GM19351 (cell line): Measurements from ENCODE around the gene KRTAP1-1.
"Not testable (repeated sequence)": the region's sequence is repeated elsewhere in the genome, so short reads cannot be mapped to it uniquely, and the experiment has no call there.

Experiments
- ATAC-seq: cut with Tn5 transposase; IDR thresholded peaks from one replicate; pipeline ENCODE4 v1.9.1; 2021; ENCODE audit warnings: mild to moderate bottlenecking, moderate library complexity; ENCODE audit not compliant: unreplicated experiment

Gene KRTAP1-1

GRCh38 chr17:41057547-41057946 is 16.3 kb upstream of the KRTAP1-1 start:
- no peak for ATAC-seq

GRCh38 chr17:41055130-41055529 is 13.9 kb upstream of the KRTAP1-1 start, which contains the start of gene KRTAP2-2:
TSS of gene KRTAP2-2 (minus strand) at chr17:41055230. CDS start at chr17:41055211, 19 bp downstream.
- ATAC-seq = not testable (repeated sequence)

- not testable (repeated sequence) for ATAC-seq
Measured at GRCh38 chr17:41054556-41054955, 13.3 kb upstream of the KRTAP1-1 start.

GRCh38 chr17:41054025-41054424 is 12.8 kb upstream of the KRTAP1-1 start:
- ATAC-seq = no peak

- no peak for ATAC-seq
Measured at GRCh38 chr17:41052566-41052965, 11.3 kb upstream of the KRTAP1-1 start.

GRCh38 chr17:41049110-41049509 is 7.9 kb upstream of the KRTAP1-1 start:
- no peak for ATAC-seq

GRCh38 chr17:41048441-41048840 is 7.2 kb upstream of the KRTAP1-1 start:
- ATAC-seq = no peak

GRCh38 chr17:41046735-41047465 is 5.7 kb upstream of the KRTAP1-1 start, which contains the start of gene KRTAP2-1:
TSS of gene KRTAP2-1 (minus strand) at chr17:41047316. CDS start at chr17:41047267, 49 bp downstream.
- ATAC-seq = not testable (repeated sequence)

- no peak for ATAC-seq
Measured at GRCh38 chr17:41042953-41043352, 1.7 kb upstream of the KRTAP1-1 start.

GRCh38 chr17:41037853-41038350 is 3.3 kb downstream of the KRTAP1-1 start:
- no peak for ATAC-seq

- not testable (repeated sequence) for ATAC-seq
Measured at GRCh38 chr17:41034346-41034935, 6.8 kb downstream of the KRTAP1-1 start, which contains the start of gene KRTAP1-3. TSS of gene KRTAP1-3 (minus strand) at chr17:41034874. CDS start at chr17:41034821, 53 bp downstream.

- ATAC-seq = no peak
Measured at GRCh38 chr17:41029633-41030245, 11.5 kb downstream of the KRTAP1-1 start, which contains the start of gene KRTAP1-4. TSS of gene KRTAP1-4 (minus strand) at chr17:41030195. CDS start at chr17:41030078, 117 bp downstream.

GRCh38 chr17:41026715-41027471 is 14.4 kb downstream of the KRTAP1-1 start, which contains the start of gene KRTAP1-5:
TSS of gene KRTAP1-5 (minus strand) at chr17:41027208. CDS start at chr17:41027155, 53 bp downstream.
- no peak for ATAC-seq

GRCh38 chr17:41024697-41025096 is 16.6 kb downstream of the KRTAP1-1 start:
- no peak for ATAC-seq

GRCh38 chr17:41020336-41020735 is 20.9 kb downstream of the KRTAP1-1 start:
- ATAC-seq = no peak

- ATAC-seq = no peak
Measured at GRCh38 chr17:41019415-41019814, 21.8 kb downstream of the KRTAP1-1 start.

GRCh38 chr17:41018541-41018940 is 22.7 kb downstream of the KRTAP1-1 start:
- ATAC-seq = no peak

GRCh38 chr17:41016578-41017215 is 24.6 kb downstream of the KRTAP1-1 start:
- ATAC-seq = no peak

- ATAC-seq = no peak
Measured at GRCh38 chr17:41015454-41015853, 25.8 kb downstream of the KRTAP1-1 start.

GRCh38 chr17:41013606-41014005 is 27.6 kb downstream of the KRTAP1-1 start:
- ATAC-seq = no peak
